KOPT-K1 (cell line): ENCODE measurements around the gene PRPSAP2.
"Not testable (repeated sequence)": the region's sequence is repeated elsewhere in the genome, so short reads cannot be mapped to it uniquely, and the experiment has no call there.

ENCODE experiments used
- H3K27ac ChIP-seq: fragments of 200-600 bp; sonication (generic); 2 replicates; pipeline ENCODE4 v1.5.1; 2016; ENCODE audit warnings: antibody characterized with exemption, mild to moderate bottlenecking, low read depth, low read length; ENCODE audit not compliant: poor library complexity, severe bottlenecking
- H3K36me3 ChIP-seq: fragments of 200-600 bp; sonication (generic); 2 replicates; pipeline ENCODE4 v1.5.1; 2017; ENCODE audit warnings: antibody characterized with exemption, mild to moderate bottlenecking, low read length, moderate library complexity; ENCODE audit not compliant: insufficient read depth
- H3K9me3 ChIP-seq: fragments of 200-600 bp; sonication (generic); 2 replicates; pipeline ENCODE4 v1.5.1; 2017; ENCODE audit warnings: antibody characterized with exemption, low read length, mild to moderate bottlenecking; ENCODE audit not compliant: insufficient read depth, poor library complexity, severe bottlenecking

PRPSAP2 gene

GRCh38 chr17:18919963-18920362, 62.0 kb downstream of the PRPSAP2 start:
- Histone ChIP-seq H3K36me3 (peaks cover 51% of the 10 kb centered on the region), H3K9me3 (no peaks in the 10 kb centered on the region), H3K27ac (peak overlapping the region; percentile 2)

GRCh38 chr17:18920911-18921441, 63.0 kb downstream of the PRPSAP2 start:
- Histone ChIP-seq H3K27ac (peak overlapping the region; percentile 37), H3K9me3 (no peaks in the 10 kb centered on the region), H3K36me3 (peaks cover 49% of the 10 kb centered on the region)

GRCh38 chr17:18921485-18921884, 63.6 kb downstream of the PRPSAP2 start:
- peaks cover 46% of the 10 kb centered on the region for H3K36me3 ChIP-seq
- no peaks in the 10 kb centered on the region for H3K9me3 ChIP-seq
- peak overlapping the region; percentile 37 for H3K27ac ChIP-seq

- peak overlapping the region; percentile 27 for H3K27ac ChIP-seq
- peaks cover 46% of the 10 kb centered on the region for H3K36me3 ChIP-seq
- H3K9me3 ChIP-seq: no peaks in the 10 kb centered on the region
These were observed 64.1 kb downstream of the PRPSAP2 start for GRCh38 chr17:18921912-18922451.

GRCh38 chr17:18922596-18922995, 64.7 kb downstream of the PRPSAP2 start:
- H3K36me3 ChIP-seq: peaks cover 44% of the 10 kb centered on the region
- not testable (repeated sequence) for H3K27ac ChIP-seq, H3K9me3 ChIP-seq

- Histone ChIP-seq H3K36me3 (peaks cover 48% of the 10 kb centered on the region), H3K9me3 (no peaks in the 10 kb centered on the region), H3K27ac (no peak overlapping the region)
These were observed 67.3 kb downstream of the PRPSAP2 start for GRCh38 chr17:18925187-18925586.

GRCh38 chr17:18928628-18929125, 70.7 kb downstream of the PRPSAP2 start:
- Histone ChIP-seq H3K27ac (no peak overlapping the region), H3K36me3 (peaks cover 66% of the 10 kb centered on the region), H3K9me3 (no peaks in the 10 kb centered on the region)

GRCh38 chr17:18932360-18933055, 74.6 kb downstream of the PRPSAP2 start:
- Histone ChIP-seq H3K9me3 (no peaks in the 10 kb centered on the region), H3K27ac (no peak overlapping the region), H3K36me3 (peaks cover 36% of the 10 kb centered on the region)

- H3K36me3 ChIP-seq: peaks cover 34% of the 10 kb centered on the region
- no peak overlapping the region for H3K27ac ChIP-seq
- H3K9me3 ChIP-seq: no peaks in the 10 kb centered on the region
These were observed 75.4 kb downstream of the PRPSAP2 start for GRCh38 chr17:18933102-18934058.

GRCh38 chr17:18937981-18938691, 80.2 kb downstream of the PRPSAP2 start:
- H3K36me3 ChIP-seq: no peaks in the 10 kb centered on the region
- no peaks in the 10 kb centered on the region for H3K9me3 ChIP-seq
- H3K27ac ChIP-seq: no peak overlapping the region

- H3K27ac ChIP-seq: no peak overlapping the region
These were observed 80.7 kb downstream of the PRPSAP2 start for GRCh38 chr17:18938692-18939023.

GRCh38 chr17:18944646-18945045, 86.7 kb downstream of the PRPSAP2 start:
- no peaks in the 10 kb centered on the region for H3K36me3 ChIP-seq
- H3K27ac ChIP-seq: no peak overlapping the region
- H3K9me3 ChIP-seq: no peaks in the 10 kb centered on the region

More at GRCh38 chr17:18938692-18939023, 80.7 kb downstream of the PRPSAP2 start:
- Histone ChIP-seq H3K9me3 (no peaks in the 10 kb centered on the region), H3K36me3 (no peaks in the 10 kb centered on the region)

GRCh38 chr17:18946536-18946935, 88.6 kb downstream of the PRPSAP2 start:
- Histone ChIP-seq H3K9me3 (no peaks in the 10 kb centered on the region), H3K27ac (no peak overlapping the region), H3K36me3 (no peaks in the 10 kb centered on the region)

- H3K9me3 ChIP-seq: no peaks in the 10 kb centered on the region
- H3K27ac ChIP-seq: no peak overlapping the region
- no peaks in the 10 kb centered on the region for H3K36me3 ChIP-seq
These were observed 89.9 kb downstream of the PRPSAP2 start for GRCh38 chr17:18947866-18948265.
